Erythroblast (primary cell): ENCODE data around the gene LRBA.

Experiments
- GATA1 ChIP-seq: IDR thresholded peaks from 2 replicates; pipeline ENCODE4 v1.6.1; 2011; ENCODE audit warnings: low read depth, mild to moderate bottlenecking, control low read depth, low read length, moderate library complexity
- POLR2A ChIP-seq: IDR thresholded peaks from 2 replicates; pipeline ENCODE4 v1.6.1; 2011; ENCODE audit warnings: mild to moderate bottlenecking, low read length

- no peak for TF ChIP-seq POLR2A
- TF ChIP-seq GATA1 = no peak
Observed at GRCh38 chr4:150934022-150934421, 81.1 kb downstream of the LRBA start.
